K562 (cell line): ENCODE measurements around the gene EPHA1. TPM values are rescaled to one million over a fixed set of nuclear protein-coding genes. Genes with fewer than 3 reads are reported as not detected.

Experiments used
- ATAC-seq: fragments of 200-7000 bp; cut with Tn5 transposase; 3 replicates; pipeline ENCODE4 v1.9.1; 2020; ENCODE audit warnings: moderate library complexity
- BruUV-seq: library from RNA; stranded (reverse); fragments of 400-500 nt; replicated peaks from 2 replicates; lab custom pipeline; 2021; lab: Mats Ljungman, UMichigan
- CTCF ChIA-PET: fragments of 300-600 bp; formaldehyde crosslinking; extraction: SDS; loops from one replicate; lab custom pipeline; 2021; ENCODE audit warnings: low intra/inter-chr PET ratio; lab: Yijun Ruan, JAX
- POLR2A ChIA-PET: fragments of 300-600, 350-650 bp; sonication (Branson Sonifier 250); formaldehyde crosslinking; extraction: SDS; loops from one replicate; lab custom pipeline; 2021; ENCODE audit warnings: antibody characterized with exemption, inconsistent platforms; lab: Yijun Ruan, JAX
- DNase-seq, 4 experiments: peaks; one replicate each; pipeline versions ENCODE4 v3.0.0 to v3.0.0-alpha.2; 2011 to 2018; ENCODE audit warnings: low spot score in 3 of 4, mixed read lengths in 3 of 4; ENCODE audit errors: extremely low read depth in 1 of 4
- FAIRE-seq: peaks from 2 replicates; lab custom pipeline; 2011; peaks lifted over from hg19 to GRCh38; lab: Jason Lieb, UNC
- H2AFZ ChIP-seq: 2 replicates; pipeline ENCODE4 v1.6.0; 2011; ENCODE audit warnings: low read depth, low read length, control low read depth, inconsistent platforms
- H3K27ac ChIP-seq: fragments of 200-600 bp; 3 replicates; pipeline ENCODE4 v1.8.0; 2011; ENCODE audit warnings: low read depth, mild to moderate bottlenecking, control low read depth, inconsistent platforms, low read length, moderate library complexity, mixed read lengths; ENCODE audit errors: extremely low read depth
- H3K27me3 ChIP-seq, 2 experiments: fragments of 300-600 bp in 1 of 2; 2 replicates in 1 of 2; 3 replicates in 1 of 2; pipeline versions ENCODE4 v1.6.0 to v1.8.0; 2011; ENCODE audit warnings: inconsistent platforms in 2 of 2, low read length in 2 of 2, mild to moderate bottlenecking in 1 of 2, mixed read lengths in 1 of 2, moderate library complexity in 1 of 2; ENCODE audit not compliant: control insufficient read depth in 2 of 2, insufficient read depth in 2 of 2
- H3K36me3 ChIP-seq: fragments of 300-600 bp; 3 replicates; pipeline ENCODE4 v1.8.0; 2011; ENCODE audit warnings: mild to moderate bottlenecking, low read length, inconsistent platforms; ENCODE audit not compliant: control insufficient read depth, insufficient read depth
- H3K4me1 ChIP-seq, 2 experiments: fragments of 200-600 bp in 1 of 2; replicated peaks in 1 of 2; 2 replicates in 1 of 2; 3 replicates in 1 of 2; pipeline versions ENCODE4 v1.5.1 to v1.8.0; 2011; ENCODE audit warnings: inconsistent platforms in 2 of 2, low read length in 2 of 2, mild to moderate bottlenecking in 1 of 2, mixed read lengths in 1 of 2, moderate library complexity in 1 of 2; ENCODE audit not compliant: control insufficient read depth in 2 of 2, insufficient read depth in 2 of 2
- H3K4me2 ChIP-seq: 2 replicates; pipeline ENCODE4 v1.6.1; 2011; ENCODE audit warnings: low read length, control low read depth, inconsistent platforms, mixed read lengths; ENCODE audit not compliant: insufficient read depth
- H3K4me3 ChIP-seq: fragments of 200-600 bp; sonication (generic), shearing (Covaris generic); 2 replicates; pipeline ENCODE4 v1.5.1; 2016; ENCODE audit warnings: control low read depth, inconsistent platforms
- H3K79me2 ChIP-seq: fragments of 200-600 bp; 3 replicates; pipeline ENCODE4 v1.8.0; 2011; ENCODE audit warnings: low read length, inconsistent platforms; ENCODE audit not compliant: control insufficient read depth, insufficient read depth
- H3K9ac ChIP-seq, 2 experiments: 2 replicates each; pipeline versions ENCODE4 v1.6.0 to v1.6.1; 2011; ENCODE audit warnings: low read depth in 2 of 2, low read length in 2 of 2, control low read depth in 1 of 2, inconsistent platforms in 1 of 2, mild to moderate bottlenecking in 1 of 2, mixed read lengths in 1 of 2; ENCODE audit not compliant: insufficient read depth in 1 of 2
- H3K9me1 ChIP-seq: one replicate; pipeline ENCODE4 v1.6.0; 2011; ENCODE audit warnings: inconsistent platforms, mild to moderate bottlenecking, low read length, moderate library complexity; ENCODE audit not compliant: control insufficient read depth, insufficient read depth
- H3K9me3 ChIP-seq: replicated peaks from 2 replicates; pipeline ENCODE4 v1.5.1; 2011; ENCODE audit warnings: low read depth, low read length, inconsistent platforms; ENCODE audit not compliant: control insufficient read depth, insufficient read depth
- H4K20me1 ChIP-seq: replicated peaks from 2 replicates; pipeline ENCODE4 v1.6.1; 2011; ENCODE audit warnings: low read length, inconsistent platforms, mixed read lengths; ENCODE audit not compliant: control insufficient read depth, insufficient read depth
- ETV5 ChIP-seq: sonication (generic); formaldehyde crosslinking; IDR thresholded peaks from 2 replicates; pipeline ENCODE4 v1.4.0; 2020; ENCODE audit warnings: low read depth, mild to moderate bottlenecking, missing genetic modification reagents
- POLR3A ChIP-seq: IDR thresholded peaks from 2 replicates; pipeline ENCODE4 v1.6.1; 2011; ENCODE audit warnings: borderline replicate concordance, mild to moderate bottlenecking, moderate library complexity; ENCODE audit not compliant: insufficient read length, insufficient read depth; ENCODE audit errors: extremely low read depth
- SLC30A9 ChIP-seq: fragments of 250-450 bp; sonication (Bioruptor Pico); IDR thresholded peaks from 2 replicates; pipeline ENCODE4 v1.8.0; 2022; ENCODE audit warnings: mild to moderate bottlenecking, moderate library complexity
- TSHZ1 ChIP-seq: fragments of 250-450 bp; sonication (Bioruptor Pico); IDR thresholded peaks from 2 replicates; pipeline ENCODE4 v1.4.0; 2020; ENCODE audit warnings: mild to moderate bottlenecking, moderate library complexity
- ZBTB49 ChIP-seq: sonication (generic); formaldehyde crosslinking; IDR thresholded peaks from 2 replicates; pipeline ENCODE4 v1.8.0; 2022; ENCODE audit warnings: missing genetic modification reagents, mild to moderate bottlenecking, borderline replicate concordance
- ZNF24 ChIP-seq: fragments of 450-650 bp; IDR thresholded peaks from 2 replicates; pipeline ENCODE4 v1.6.1; 2016
- WGBS: fragments of 100-300 bp; shearing (Covaris generic); methylation state at CpG from one replicate; pipeline ENCODE4 v1.1.6; 2016; ENCODE audit warnings: low coverage, mixed read lengths; ENCODE audit not compliant: insufficient coverage; ENCODE audit errors: missing lambda C conversion rate; 5-methylcytosine and 5-hydroxymethylcytosine counted together
- in situ Hi-C: fragments of 300-500 bp; cut with MboI; formaldehyde crosslinking; loops from 4 replicates; pipeline ENCODE4 v1.15.0; 2018; ENCODE audit warnings: inconsistent platforms, mixed read lengths
- intact Hi-C: fragments of 100-400 bp; cut with micrococcal nuclease; formaldehyde crosslinking; loops from 2 replicates; pipeline ENCODE4 v1.14.2; 2022
- polyA plus RNA-seq, 8 experiments: library from polyadenylated mRNA; depleted of rRNA in 4 of 8; stranded (reverse) in 5 of 8; unstranded in 3 of 8; fragments of >200 nt; fragmentation: Nextera tagmentation in 2 of 8; fragmentation: Illumina TruSeq in 1 of 8; extraction: Ambion mirVana in 2 of 8; extraction: Trizol in 1 of 8; gene quantifications; 2 replicates each; pipeline versions ENCODE4 v1.2.1 to v1.2.3, GENCODE V29; 2011 to 2014; ENCODE audit warnings: inconsistent platforms in 1 of 8, missing spikeins in 1 of 8
- total RNA-seq, 7 experiments: library from RNA; depleted of rRNA in 6 of 7; stranded (reverse); fragments of >200 nt in 6 of 7; fragmentation: Illumina TruSeq in 2 of 7; extraction: Trizol in 2 of 7; gene quantifications; 2 replicates each; pipeline versions ENCODE4 v1.2.1 to v1.2.3, GENCODE V29; 2011 to 2021; ENCODE audit warnings: low replicate concordance in 1 of 7

The EPHA1 gene
- total and polyA plus RNA-seq, 9 of the 15 experiments (the other 6 are each of a cell fraction or from before 2014, with no cell fraction given) = 0.22 to 0.57 (median 0.32) TPM; not detected in 6

GRCh38 chr7:143388051-143388450 lies 20.6 kb downstream of the EPHA1 start:
- in situ Hi-C loops (no loop called here), intact Hi-C loops (no loop called here)
- no peaks in the 10 kb centered on the region; a peak in 1 of 5 replicates for H3K27me3 ChIP-seq
- H3K4me3 ChIP-seq = no peak overlapping the region
- no peaks in the 10 kb centered on the region for H3K9me3 ChIP-seq
- FAIRE-seq (no peak), DNase-seq (peak in 2 of 4 experiments; percentile 30 to 32), ATAC-seq (no peak)
- no peak overlapping the region for H3K4me2 ChIP-seq
- peak overlapping the region in 1 of 2 experiments; percentile 22; a peak in 1 of 4 replicates for H3K9ac ChIP-seq
- CTCF ChIA-PET = no interaction called here
- BruUV-seq = no TSS peak
- no peaks in the 10 kb centered on the region; the same call in 2 of the 3 replicates for H3K79me2 ChIP-seq
- peaks cover 18% of the 10 kb centered on the region for H3K9me1 ChIP-seq
- H3K4me1 ChIP-seq = peaks cover 5 to 29% of the 10 kb centered on the region in 2 experiments; a peak in 3 of 5 replicates
- peaks cover 75% of the 10 kb centered on the region; the same call in 2 of the 3 replicates for H3K36me3 ChIP-seq
- H2AFZ ChIP-seq = no peak overlapping the region
- H3K27ac ChIP-seq = no peak overlapping the region
- TF ChIP-seq POLR3A (no peak), TSHZ1 (no peak), ZBTB49 (CRISPR knock-in tag) (no peak), ETV5 (CRISPR knock-in tag) (no peak), SLC30A9 (CRISPR knock-in tag) (no peak), ZNF24 (no peak)
- POLR2A ChIA-PET = interaction anchor here (0.7 to 9.7 kb wide), 5 partner anchors 8 to 330 kb away, joined by 3 to 131 read pairs (median 3); partner anchors contain the start of gene EPHA1
- WGBS = 86% methylated on average over 10 of the region's 10 CpGs
- H4K20me1 ChIP-seq = peaks cover 22% of the 10 kb centered on the region
